HL-60/S4 treated with phorbol 12-myristate 13-acetate at 8.2 ng/mL for 4 days and 3 days (cell line): Measurements from ENCODE around the gene PEAK3.

Experiments
- in situ Hi-C: fragments of 300-500 bp; cut with MboI; formaldehyde crosslinking; loops from 2 replicates; pipeline ENCODE4 v1.15.0; 2022; ENCODE audit warnings: low sequenced_read_pairs

PEAK3 gene

GRCh38 chr19:2239771-2240770 lies 41.9 kb downstream of the PEAK3 start:
- in situ Hi-C loops: no loop called here

DNA sequence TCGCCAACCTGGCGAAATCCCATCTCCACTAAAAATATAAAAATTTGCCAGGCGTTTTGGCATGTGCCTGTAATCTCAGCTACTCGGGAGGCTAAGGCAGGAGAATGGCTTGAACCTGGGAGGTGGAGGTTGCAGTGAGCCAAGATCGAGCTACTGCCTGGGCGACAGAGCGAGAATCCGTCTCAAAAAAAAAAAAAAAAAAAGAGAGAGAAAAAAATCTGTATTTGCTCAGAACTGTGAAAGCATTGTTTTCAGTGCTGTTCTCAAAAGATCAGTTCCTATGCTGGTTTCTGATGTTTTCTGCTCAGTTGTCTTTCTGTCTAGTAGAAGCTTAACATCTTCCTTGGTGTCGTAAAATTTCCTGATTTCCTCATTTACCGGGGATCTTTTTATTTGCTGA lies 42.8 kb downstream of the PEAK3 start:
- in situ Hi-C loops: no loop called here

DNA sequence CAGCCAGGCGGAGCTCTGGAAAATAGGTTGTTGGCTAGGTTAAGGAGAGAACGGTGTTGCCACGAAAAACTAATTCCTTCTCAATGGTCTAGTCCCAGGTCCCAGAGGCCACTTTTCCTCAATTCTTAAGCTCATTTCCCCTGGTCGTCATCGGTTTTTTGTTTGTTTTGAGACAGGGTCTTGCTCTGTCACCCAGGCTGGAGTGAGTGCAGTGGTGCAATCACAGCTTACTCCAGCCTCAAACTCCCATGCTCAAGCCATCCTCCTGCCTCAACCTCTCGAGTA lies 44.2 kb downstream of the PEAK3 start:
- in situ Hi-C loops: no loop called here

DNA sequence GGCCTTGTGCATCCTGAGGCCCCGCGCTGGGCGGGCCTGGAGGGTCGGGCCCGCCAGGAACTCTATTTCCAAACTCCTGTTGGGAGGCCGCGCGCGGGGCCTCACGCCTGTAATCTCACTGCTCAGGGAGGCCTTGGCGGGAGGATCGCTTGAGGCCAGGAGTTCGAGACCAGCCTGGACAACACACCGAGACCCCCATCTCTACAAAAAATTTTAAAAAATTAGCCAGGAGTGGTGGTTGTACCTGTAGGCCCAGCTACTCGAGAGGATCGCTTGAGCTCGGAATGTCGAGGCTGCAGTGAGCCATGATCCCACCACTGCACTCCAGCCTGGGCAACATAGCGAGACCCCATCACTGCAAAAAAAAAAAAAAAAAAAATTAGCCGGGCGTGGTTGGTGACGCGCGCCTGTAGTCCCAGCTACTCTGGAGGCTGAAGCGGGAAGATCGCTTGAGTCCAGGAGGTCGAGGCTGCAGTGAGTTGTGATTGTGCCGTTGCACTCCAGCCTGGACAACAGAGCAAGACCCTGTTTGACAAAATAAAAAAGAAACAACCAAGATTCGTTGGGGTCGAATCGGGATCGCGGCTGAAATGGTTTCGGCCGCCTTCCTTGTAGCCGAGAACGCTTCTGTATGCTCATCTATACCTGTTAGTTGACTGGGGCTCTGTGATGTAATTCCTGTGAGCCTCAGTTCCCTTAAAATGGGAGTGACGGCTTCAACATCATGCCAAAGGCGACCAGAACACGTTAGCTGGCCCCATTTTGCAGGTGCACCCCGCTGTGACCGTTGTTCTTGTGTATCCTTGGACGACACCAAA lies 44.7 kb downstream of the PEAK3 start:
- in situ Hi-C loops: no loop called here

- in situ Hi-C loops: no loop called here
These were observed 45.5 kb downstream of the PEAK3 start, which contains the start of the genes PLEKHJ1 and SF3A2 for GRCh38 chr19:2236314-2237050. TSS of gene PLEKHJ1 (minus strand) at chr19:2236329. CDS start at chr19:2236248, 81 bp downstream. TSS of gene SF3A2 (plus strand) at chr19:2236824. CDS start at chr19:2243419, 6,595 bp downstream.

DNA sequence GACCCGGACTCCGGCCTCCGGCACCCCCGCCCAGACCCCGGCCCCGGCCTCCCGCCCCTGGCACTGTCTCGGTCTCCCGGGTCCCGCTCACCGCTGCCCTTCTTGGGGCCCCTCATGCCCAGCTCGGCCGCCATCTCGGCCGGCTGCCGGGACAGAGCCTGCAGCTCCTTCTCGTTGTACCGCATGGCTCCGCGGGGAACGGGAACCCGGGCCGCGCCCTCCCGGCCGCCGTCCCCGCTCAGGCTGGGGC lies 46.0 kb downstream of the PEAK3 start:
- in situ Hi-C loops: no loop called here

- in situ Hi-C loops: no loop called here
These were observed 46.5 kb downstream of the PEAK3 start for GRCh38 chr19:2235381-2236063.

GRCh38 chr19:2234996-2235380 lies 47.0 kb downstream of the PEAK3 start:
- in situ Hi-C loops: no loop called here

DNA sequence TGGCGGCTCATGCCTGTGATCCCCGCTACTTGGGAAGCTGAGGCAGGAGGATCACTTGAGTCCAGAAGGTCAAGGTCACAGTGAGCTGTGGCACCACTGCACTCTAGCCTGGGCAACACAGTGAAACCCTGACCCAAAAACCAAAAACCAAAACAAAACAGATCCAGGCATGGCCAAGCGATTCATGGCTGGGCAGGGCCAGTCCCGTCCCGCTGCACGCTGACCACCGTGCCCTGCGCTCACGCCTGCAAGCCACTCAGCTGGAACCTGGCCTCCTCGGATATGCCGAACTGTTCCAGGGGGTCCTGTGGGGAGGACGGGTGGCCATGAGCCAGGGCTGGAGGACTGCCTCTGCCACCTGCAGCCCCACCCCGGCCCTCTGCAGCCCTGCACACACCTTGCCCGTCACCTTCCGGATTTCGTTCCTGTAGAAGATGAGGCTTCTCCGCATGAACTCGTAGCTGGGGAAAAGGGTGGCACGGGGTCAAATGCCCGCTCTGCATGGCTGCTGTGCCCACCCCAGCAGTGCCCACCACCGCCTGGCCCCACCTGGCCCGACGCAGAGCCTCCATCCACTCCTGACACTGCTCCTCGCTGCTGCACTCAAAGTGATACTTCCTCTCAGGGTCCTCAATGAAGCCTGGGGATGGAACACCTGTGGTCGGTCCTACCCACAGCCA lies 48.2 kb downstream of the PEAK3 start:
- in situ Hi-C loops: no loop called here

DNA sequence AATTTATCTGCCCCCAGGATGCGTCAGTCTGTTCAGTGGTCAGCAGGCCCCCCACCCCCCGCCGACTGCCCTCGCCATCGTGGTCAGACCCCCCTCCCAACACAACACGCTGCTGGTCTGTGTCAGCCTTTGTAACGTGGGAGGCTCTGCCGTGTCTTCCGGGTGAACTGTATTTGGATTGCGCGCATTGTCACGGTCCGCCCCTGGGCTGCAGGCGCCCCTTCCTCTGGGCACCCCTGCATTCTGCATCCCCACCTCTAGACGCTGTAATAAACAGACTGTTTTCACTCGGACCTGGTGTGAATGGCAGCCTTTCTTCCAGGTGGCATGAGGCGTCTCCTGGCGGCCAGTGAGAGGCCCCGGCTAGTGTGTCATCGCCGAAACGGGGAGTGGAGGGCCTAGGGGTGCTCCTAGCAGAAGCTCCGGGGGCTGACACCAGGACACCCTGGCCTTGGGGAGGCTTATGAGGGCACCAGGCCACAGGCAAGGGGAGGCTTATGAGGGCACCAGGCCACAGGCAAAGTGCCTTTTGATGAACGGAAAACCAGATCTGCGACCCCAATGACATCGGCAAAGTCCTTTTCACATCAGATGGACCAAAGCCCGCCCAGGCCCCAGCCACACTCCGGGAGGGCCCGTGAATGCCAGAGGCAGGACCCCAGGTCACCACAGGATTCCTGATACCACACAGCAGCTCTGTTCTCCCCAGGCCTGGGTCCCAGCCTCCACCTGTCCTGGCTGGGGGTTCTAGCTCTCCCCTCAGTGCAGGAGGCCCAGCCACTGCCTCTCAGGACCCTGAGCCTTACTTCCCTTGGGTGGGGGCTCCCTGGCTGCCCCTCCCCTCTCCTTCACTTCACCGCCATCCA lies 49.5 kb downstream of the PEAK3 start:
- in situ Hi-C loops: no loop called here

- in situ Hi-C loops: no loop called here
These were observed 50.3 kb downstream of the PEAK3 start for GRCh38 chr19:2231621-2232221.

DNA sequence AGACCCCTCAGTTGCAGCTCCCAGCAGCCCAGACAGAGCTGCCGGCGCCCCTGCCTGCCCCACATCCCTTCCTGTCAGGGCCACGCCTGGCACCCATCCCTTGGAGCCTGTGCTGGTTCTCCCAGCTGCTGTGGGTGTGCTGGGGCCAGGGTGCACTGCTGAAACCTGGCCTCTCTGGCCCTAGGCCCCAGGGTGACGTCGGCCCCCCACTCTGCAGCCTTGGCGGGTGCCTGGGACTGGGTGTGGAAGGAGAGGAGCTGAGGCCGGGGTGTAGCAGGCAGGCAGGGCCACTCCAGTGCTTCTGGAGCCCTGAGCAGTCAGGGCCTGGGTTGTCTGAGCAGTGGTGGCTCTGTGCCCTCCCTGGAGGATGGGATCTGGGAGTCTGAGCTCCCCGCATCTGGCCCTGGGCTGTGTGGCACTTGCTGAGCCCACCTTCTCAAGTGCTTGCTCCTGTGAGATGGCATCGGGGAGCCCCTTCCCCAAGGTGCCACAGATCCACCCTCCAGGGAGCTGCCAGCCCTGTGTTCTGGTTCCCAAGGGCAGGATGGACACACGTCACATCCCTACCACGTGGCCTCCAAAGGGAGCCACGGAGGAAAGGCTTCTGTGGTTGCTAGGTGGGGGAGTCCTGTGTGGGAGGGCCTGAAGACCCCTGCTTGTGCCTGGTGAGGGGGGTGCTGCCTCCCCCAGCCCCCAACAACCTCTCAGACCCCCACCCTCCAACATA lies 51.0 kb downstream of the PEAK3 start:
- in situ Hi-C loops: no loop called here

DNA sequence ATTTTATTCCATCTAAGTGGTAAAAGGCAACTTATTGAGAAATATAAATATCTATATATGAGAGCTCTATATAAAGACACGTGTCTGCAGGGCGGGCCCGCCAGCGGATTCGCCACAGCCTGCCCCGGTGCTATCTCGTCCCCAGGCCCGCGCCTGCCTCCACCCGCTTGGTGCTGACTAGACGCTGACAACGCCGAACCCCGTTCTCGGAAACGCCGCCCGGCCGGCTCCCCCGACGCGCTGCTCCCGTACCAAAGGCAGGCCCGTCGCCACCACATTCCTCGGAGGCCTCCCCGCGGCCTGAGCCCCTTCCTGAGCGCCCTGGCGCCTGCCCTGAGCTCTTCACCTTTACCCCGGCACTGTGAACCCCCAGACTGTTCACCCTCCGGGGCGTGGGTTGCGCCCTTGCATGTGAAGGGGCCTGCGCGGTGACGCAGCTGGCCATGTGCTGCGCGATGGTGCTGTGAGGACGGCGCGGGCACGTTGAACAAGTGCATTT lies 51.9 kb downstream of the PEAK3 start:
- in situ Hi-C loops: no loop called here

DNA sequence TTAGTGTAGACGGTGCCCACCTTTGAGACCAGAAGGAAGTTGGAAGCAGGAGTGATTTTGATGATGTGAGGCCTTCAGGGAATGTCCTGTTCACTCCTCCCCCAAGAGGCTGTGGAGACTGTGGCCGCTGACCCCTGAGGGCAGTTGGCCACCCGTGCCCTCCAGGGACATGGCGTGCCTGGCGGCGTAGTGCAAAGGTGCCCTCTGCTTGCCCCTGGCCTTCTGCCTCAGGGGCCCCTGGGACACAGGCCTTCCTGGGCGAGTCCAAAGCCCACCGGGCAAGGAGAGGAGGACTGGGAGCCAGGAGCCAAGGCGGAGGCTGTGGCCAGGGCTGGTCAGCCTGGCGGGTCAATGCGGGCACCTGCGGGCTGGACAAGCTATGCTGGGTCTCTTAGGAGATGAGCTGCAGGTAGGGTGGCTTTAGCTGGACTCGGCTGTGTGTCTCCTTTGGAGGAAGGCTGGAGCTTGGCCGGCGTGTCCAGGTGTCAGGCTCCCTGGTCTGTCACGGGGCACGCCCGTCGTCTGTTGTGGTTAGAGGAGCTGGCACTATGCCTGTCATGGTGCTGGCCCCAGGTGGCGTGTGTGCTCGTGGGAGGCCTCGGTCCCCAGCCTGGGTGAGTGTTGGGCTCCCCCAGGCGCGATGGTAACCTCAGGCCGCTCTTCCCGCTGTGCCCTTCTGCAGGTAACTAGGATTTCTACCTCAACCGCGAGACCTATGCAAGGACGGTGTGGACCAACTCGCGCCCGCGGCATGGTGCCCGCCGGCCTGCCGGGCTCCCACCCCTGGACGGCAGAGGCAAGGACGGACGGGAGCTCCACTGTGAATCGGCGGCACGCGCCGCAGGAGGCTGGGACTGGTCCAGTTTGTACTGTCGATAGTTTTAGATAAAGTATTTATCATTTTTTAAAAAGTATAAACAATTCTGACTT lies 52.6 kb downstream of the PEAK3 start:
- in situ Hi-C loops: no loop called here

- in situ Hi-C loops: no loop called here
These were observed 53.6 kb downstream of the PEAK3 start for GRCh38 chr19:2228157-2229030.
